Measurements from ENCODE around the gene FGD4. TPM values are rescaled to one million over a fixed set of nuclear protein-coding genes. Genes with fewer than 3 reads are reported as not detected.

The FGD4 gene
- total and polyA plus RNA-seq, 3 donors from 2014 or later, result 51.0 to 90.2 (median 74.9) TPM

DNA sequence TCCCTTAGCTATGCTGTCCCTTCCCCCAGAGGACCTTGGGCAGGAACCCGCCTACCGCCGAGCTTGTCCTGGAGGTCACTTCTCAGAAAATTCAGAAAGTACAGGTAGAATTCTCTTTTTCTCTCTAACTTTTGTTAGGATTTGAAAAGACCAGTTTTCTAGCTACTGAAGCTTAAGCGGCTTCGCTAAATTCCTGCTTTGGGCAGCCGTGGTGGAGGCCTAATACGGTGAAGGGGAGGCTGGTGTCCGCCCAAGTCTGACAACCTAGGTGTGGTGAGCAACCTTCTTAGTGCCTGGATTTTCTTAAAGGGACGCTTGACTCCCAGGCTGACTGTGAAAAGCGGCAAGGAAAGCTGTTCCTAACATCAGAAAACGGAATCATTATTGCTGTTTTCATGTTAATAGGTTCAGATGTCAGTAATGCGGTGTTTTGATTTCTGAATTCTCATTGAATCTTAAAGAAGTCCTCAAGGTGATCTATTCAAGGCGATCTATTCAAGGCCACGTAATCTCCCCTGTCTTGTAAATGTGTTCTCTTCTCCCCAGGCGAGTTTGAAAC, 835 bp downstream of the FGD4 start:
- no peaks in the 10 kb centered on the region for H3K9me3 ChIP-seq
- DNase-seq, result no peak
- H3K36me3 ChIP-seq (ENCODE audit: low read depth, missing control alignments), result no peaks in the 10 kb centered on the region
- H3K27me3 ChIP-seq, result no peaks in the 10 kb centered on the region
- TF ChIP-seq POLR2A (IDR thresholded peaks at IDR 0.05) (no peak), CTCF (IDR thresholded peaks at IDR 0.05) (no peak)
- intact Hi-C loops (cut with DNase I; ENCODE audit: low total_unique reads), result no loop called here
- peak overlapping the region; percentile 69 to 88 for H3K4me3 ChIP-seq
- peak overlapping the region; percentile 64 to 90 for H3K27ac ChIP-seq
- WGBS, 2 donors, result 13 to 15% methylated on average over 15 of the region's 15 CpGs
- peaks cover 8% of the 10 kb centered on the region for H3K4me1 ChIP-seq

GRCh38 chr12:32400866-32401265, 1.5 kb downstream of the FGD4 start:
- Histone ChIP-seq H3K4me1 (peaks cover 8% of the 10 kb centered on the region), H3K27ac (peak overlapping the region; percentile 19 to 23), H3K4me3 (peak overlapping the region; percentile 69 to 88), H3K36me3 (ENCODE audit: low read depth, missing control alignments) (no peaks in the 10 kb centered on the region), H3K27me3 (no peaks in the 10 kb centered on the region), H3K9me3 (no peaks in the 10 kb centered on the region)
- intact Hi-C loops (cut with DNase I; ENCODE audit: low total_unique reads), result no loop called here
- DNase-seq, result no peak
- TF ChIP-seq POLR2A (IDR thresholded peaks at IDR 0.05) (no peak), CTCF (IDR thresholded peaks at IDR 0.05) (no peak)
- WGBS, 2 donors, result 36 to 39% methylated on average over 2 of the region's 2 CpGs

GRCh38 chr12:32402170-32402569, 2.8 kb downstream of the FGD4 start:
- Histone ChIP-seq H3K4me3 (no peak overlapping the region), H3K4me1 (peaks cover 8% of the 10 kb centered on the region), H3K27me3 (no peaks in the 10 kb centered on the region), H3K36me3 (ENCODE audit: low read depth, missing control alignments) (no peaks in the 10 kb centered on the region), H3K27ac (no peak overlapping the region), H3K9me3 (no peaks in the 10 kb centered on the region)
- intact Hi-C loops (cut with DNase I; ENCODE audit: low total_unique reads), result no loop called here
- no peak for DNase-seq
- TF ChIP-seq CTCF (IDR thresholded peaks at IDR 0.05), result no peak
- no peak for TF ChIP-seq POLR2A (IDR thresholded peaks at IDR 0.05)
- 61 to 66% methylated on average over 9 to 10 of the region's 10 CpGs for WGBS, 2 donors

- Histone ChIP-seq H3K4me3 (no peak overlapping the region), H3K36me3 (ENCODE audit: low read depth, missing control alignments) (no peaks in the 10 kb centered on the region), H3K27me3 (no peaks in the 10 kb centered on the region), H3K27ac (no peak overlapping the region), H3K4me1 (peaks cover 8% of the 10 kb centered on the region), H3K9me3 (no peaks in the 10 kb centered on the region)
- intact Hi-C loops (cut with DNase I; ENCODE audit: low total_unique reads), result no loop called here
- TF ChIP-seq POLR2A (IDR thresholded peaks at IDR 0.05) (no peak), CTCF (IDR thresholded peaks at IDR 0.05) (no peak)
- DNase-seq, result no peak
- 50 to 57% methylated on average over 1 of the region's 1 CpG for WGBS, 2 donors
Measured at GRCh38 chr12:32402946-32403345, 3.6 kb downstream of the FGD4 start.

DNA sequence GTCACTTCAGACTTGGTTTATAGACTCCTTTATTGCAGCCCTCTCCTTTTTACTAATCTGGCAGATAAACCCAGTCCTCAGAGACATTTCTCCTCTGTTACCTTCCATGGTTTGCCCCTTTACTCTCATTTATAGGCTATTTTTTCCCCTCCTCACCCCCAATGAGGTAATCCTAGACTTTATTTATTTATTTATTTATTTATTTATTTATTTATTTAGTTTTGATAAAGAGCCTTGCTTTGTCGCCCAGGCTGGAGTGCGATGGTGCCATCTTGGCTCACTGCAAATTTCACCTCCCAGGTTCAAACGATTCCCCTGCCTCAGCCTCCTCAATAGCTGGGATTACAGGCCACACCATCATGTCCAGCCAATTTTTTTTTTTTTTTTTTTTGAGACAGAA, 8.4 kb downstream of the FGD4 start:
- H3K4me3 ChIP-seq, result no peak overlapping the region
- intact Hi-C loops (cut with DNase I; ENCODE audit: low total_unique reads), result no loop called here
- no peak for DNase-seq
- no peaks in the 10 kb centered on the region for H3K27me3 ChIP-seq
- TF ChIP-seq POLR2A (IDR thresholded peaks at IDR 0.05) (no peak), CTCF (IDR thresholded peaks at IDR 0.05) (no peak)
- no peaks in the 10 kb centered on the region for H3K9me3 ChIP-seq
- no peaks in the 10 kb centered on the region for H3K4me1 ChIP-seq
- H3K27ac ChIP-seq, result no peak overlapping the region
- no peaks in the 10 kb centered on the region for H3K36me3 ChIP-seq (ENCODE audit: low read depth, missing control alignments)
- 93% methylated on average over 3 of the region's 3 CpGs for WGBS, 2 donors

All from testis (tissue), 3 donors.